Stomach (tissue), 4 donors: ENCODE measurements around the gene FOXN3.

ENCODE experiments used
- POLR2AphosphoS5 ChIP-seq, 3 donors: sonication (generic); formaldehyde crosslinking; IDR thresholded peaks; one replicate each; pipeline ENCODE4 v1.6.1; 2016; ENCODE audit warnings: antibody characterized with exemption in 3 of 3
- TF ChIP-seq, protein P1 (sequence below), 7 experiments: fragments of 450-650 bp in 4 of 7; fragments of 200-600 bp in 3 of 7; sonication (generic) in 3 of 7; IDR thresholded peaks; one replicate each; pipeline ENCODE4 v1.5.1; 2016 to 2019; ENCODE audit warnings: antibody characterized with exemption in 7 of 7, control low read depth in 2 of 7, mild to moderate bottlenecking in 1 of 7

DNA sequence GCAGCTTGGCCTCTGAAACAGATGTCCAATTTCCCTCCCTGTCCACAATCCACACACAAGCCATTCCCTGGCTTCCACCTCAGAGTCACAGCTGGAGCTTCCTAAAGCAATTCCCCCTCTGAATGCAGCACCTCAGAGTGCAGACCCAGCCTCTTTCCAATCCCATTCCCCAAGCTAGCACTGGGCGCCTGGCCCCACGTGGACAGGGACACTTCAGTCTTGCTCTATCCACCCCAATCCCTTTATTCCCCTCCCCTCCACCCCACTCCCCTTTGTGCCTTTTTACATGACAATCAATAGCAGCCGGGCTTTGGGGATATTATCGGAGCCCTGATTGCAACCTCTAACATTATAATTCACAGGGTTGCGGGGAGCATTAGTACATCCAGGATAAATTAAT, 300.0 kb downstream of the FOXN3 start:
- TF ChIP-seq POLR2AphosphoS5 (IDR thresholded peaks at IDR 0.05): no peak
- TF ChIP-seq, protein P1, sequence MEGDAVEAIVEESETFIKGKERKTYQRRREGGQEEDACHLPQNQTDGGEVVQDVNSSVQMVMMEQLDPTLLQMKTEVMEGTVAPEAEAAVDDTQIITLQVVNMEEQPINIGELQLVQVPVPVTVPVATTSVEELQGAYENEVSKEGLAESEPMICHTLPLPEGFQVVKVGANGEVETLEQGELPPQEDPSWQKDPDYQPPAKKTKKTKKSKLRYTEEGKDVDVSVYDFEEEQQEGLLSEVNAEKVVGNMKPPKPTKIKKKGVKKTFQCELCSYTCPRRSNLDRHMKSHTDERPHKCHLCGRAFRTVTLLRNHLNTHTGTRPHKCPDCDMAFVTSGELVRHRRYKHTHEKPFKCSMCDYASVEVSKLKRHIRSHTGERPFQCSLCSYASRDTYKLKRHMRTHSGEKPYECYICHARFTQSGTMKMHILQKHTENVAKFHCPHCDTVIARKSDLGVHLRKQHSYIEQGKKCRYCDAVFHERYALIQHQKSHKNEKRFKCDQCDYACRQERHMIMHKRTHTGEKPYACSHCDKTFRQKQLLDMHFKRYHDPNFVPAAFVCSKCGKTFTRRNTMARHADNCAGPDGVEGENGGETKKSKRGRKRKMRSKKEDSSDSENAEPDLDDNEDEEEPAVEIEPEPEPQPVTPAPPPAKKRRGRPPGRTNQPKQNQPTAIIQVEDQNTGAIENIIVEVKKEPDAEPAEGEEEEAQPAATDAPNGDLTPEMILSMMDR (IDR thresholded peaks at IDR 0.05): no peak
